ENCODE results near the gene HAX1. TPM values are rescaled to one million over a fixed set of nuclear protein-coding genes. Genes with fewer than 3 reads are reported as not detected.

The HAX1 gene
- total and polyA plus RNA-seq, 2 donors (not counting 1 experiment from before 2014, with no cell fraction given) = 89.9 to 152 TPM

DNA sequence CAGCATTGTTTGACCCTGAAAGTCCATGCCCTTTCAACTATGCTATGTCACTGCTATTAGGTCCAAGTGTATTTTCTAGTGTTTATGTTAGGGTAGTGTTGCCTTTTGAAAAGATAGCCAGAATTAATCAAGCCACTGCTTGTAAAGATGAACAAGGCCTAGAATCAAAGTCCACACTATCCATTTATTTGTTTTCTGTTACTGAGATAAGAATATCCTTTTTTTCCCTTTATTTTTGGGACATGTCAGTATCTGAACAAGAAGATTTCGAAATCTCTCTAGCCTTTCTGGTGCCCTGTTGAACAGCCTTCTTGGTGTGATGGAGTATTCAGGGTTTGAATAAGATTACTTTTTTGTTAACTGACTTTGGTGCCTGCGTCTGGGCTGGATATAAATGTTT, 35.0 kb upstream of the HAX1 start:
- no peak overlapping the region for H3K9ac ChIP-seq (ENCODE audit: insufficient read depth, low read length)
- no peak for DNase-seq (ENCODE audit: low read depth in 2 of 2)
- no peak overlapping the region for H3K4me3 ChIP-seq (replicated peaks in 1 of 4; ENCODE audit: control extremely low read depth in 1 of 4, insufficient read depth in 1 of 4, low read depth in 3 of 4, low read length in 4 of 4)
- TF ChIP-seq EZH2 (IDR thresholded peaks at IDR 0.05; ENCODE audit: low read length, missing control alignments) = no peak
- TF ChIP-seq, protein P1, sequence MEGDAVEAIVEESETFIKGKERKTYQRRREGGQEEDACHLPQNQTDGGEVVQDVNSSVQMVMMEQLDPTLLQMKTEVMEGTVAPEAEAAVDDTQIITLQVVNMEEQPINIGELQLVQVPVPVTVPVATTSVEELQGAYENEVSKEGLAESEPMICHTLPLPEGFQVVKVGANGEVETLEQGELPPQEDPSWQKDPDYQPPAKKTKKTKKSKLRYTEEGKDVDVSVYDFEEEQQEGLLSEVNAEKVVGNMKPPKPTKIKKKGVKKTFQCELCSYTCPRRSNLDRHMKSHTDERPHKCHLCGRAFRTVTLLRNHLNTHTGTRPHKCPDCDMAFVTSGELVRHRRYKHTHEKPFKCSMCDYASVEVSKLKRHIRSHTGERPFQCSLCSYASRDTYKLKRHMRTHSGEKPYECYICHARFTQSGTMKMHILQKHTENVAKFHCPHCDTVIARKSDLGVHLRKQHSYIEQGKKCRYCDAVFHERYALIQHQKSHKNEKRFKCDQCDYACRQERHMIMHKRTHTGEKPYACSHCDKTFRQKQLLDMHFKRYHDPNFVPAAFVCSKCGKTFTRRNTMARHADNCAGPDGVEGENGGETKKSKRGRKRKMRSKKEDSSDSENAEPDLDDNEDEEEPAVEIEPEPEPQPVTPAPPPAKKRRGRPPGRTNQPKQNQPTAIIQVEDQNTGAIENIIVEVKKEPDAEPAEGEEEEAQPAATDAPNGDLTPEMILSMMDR (conservative IDR thresholded peaks at IDR 0.05 in 1 of 2, IDR thresholded peaks at IDR 0.05 in 1 of 2; ENCODE audit: low read depth in 1 of 2, low read length in 2 of 2) = no peak
- no peak overlapping the region for H2AFZ ChIP-seq (ENCODE audit: low read length)
- H3K4me2 ChIP-seq (ENCODE audit: extremely low read depth, insufficient read depth, low read length) = no peak overlapping the region
- H3K27me3 ChIP-seq (ENCODE audit: control insufficient read depth, insufficient read depth, low read length) = no peaks in the 10 kb centered on the region
- H3K79me2 ChIP-seq (ENCODE audit: control insufficient read depth, insufficient read depth, low read length) = peaks cover 33% of the 10 kb centered on the region
- no peaks in the 10 kb centered on the region for H3K4me1 ChIP-seq (ENCODE audit: control insufficient read depth, extremely low read depth, insufficient read depth, low read length)
- H3K9me3 ChIP-seq (ENCODE audit: control insufficient read depth, insufficient read depth, low read depth, low read length) = no peaks in the 10 kb centered on the region
- no peak overlapping the region for H3K27ac ChIP-seq (ENCODE audit: insufficient read depth, low read length)
- H3K36me3 ChIP-seq (ENCODE audit: control insufficient read depth, insufficient read depth, low read length) = peaks cover 16% of the 10 kb centered on the region
- no peaks in the 10 kb centered on the region for H4K20me1 ChIP-seq (ENCODE audit: control insufficient read depth, extremely low read depth, insufficient read depth, low read length)

DNA sequence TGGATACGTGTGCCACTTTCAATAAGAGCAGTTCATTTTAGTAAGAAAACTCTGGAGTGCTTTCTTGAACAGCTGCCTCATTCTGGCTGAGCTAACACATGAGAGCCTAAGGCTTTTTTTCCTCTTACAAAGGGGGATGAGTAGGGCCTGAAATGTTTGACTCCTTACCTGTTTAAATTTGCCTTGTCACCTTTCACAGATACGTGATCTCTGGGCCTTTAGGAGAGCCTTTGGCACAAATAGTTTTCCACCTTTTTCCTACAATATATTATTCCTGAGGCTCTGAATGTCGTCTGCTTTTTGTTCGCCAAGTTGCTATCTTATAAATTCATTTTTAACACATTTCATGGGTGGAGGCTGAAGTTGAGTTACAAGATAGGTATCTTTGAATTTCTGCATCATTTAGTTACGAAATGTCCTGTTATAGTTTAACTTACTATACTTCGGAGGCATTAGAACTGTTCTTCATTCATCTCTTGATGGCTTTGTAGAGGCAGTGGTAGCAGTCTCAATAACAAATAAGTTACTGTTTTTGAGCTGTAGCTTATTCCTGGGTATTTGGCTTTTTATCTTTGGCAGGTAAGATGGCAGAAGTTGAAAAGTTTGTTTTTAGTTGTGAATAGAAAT, 34.4 kb upstream of the HAX1 start:
- Histone ChIP-seq H3K4me3 (replicated peaks in 1 of 4; ENCODE audit: control extremely low read depth in 1 of 4, insufficient read depth in 1 of 4, low read depth in 3 of 4, low read length in 4 of 4) (no peak overlapping the region), H3K4me2 (ENCODE audit: extremely low read depth, insufficient read depth, low read length) (no peak overlapping the region), H4K20me1 (ENCODE audit: control insufficient read depth, extremely low read depth, insufficient read depth, low read length) (no peaks in the 10 kb centered on the region), H3K79me2 (ENCODE audit: control insufficient read depth, insufficient read depth, low read length) (peaks cover 29% of the 10 kb centered on the region), H3K36me3 (ENCODE audit: control insufficient read depth, insufficient read depth, low read length) (peaks cover 16% of the 10 kb centered on the region), H3K27me3 (ENCODE audit: control insufficient read depth, insufficient read depth, low read length) (no peaks in the 10 kb centered on the region), H3K27ac (ENCODE audit: insufficient read depth, low read length) (no peak overlapping the region), H3K9me3 (ENCODE audit: control insufficient read depth, insufficient read depth, low read depth, low read length) (no peaks in the 10 kb centered on the region), H3K9ac (ENCODE audit: insufficient read depth, low read length) (no peak overlapping the region), H2AFZ (ENCODE audit: low read length) (no peak overlapping the region), H3K4me1 (ENCODE audit: control insufficient read depth, extremely low read depth, insufficient read depth, low read length) (no peaks in the 10 kb centered on the region)
- TF ChIP-seq, protein P1 (conservative IDR thresholded peaks at IDR 0.05 in 1 of 2, IDR thresholded peaks at IDR 0.05 in 1 of 2; ENCODE audit: low read depth in 1 of 2, low read length in 2 of 2) = no peak
- no peak for TF ChIP-seq EZH2 (IDR thresholded peaks at IDR 0.05; ENCODE audit: low read length, missing control alignments)
- DNase-seq (ENCODE audit: low read depth in 2 of 2) = no peak

DNA sequence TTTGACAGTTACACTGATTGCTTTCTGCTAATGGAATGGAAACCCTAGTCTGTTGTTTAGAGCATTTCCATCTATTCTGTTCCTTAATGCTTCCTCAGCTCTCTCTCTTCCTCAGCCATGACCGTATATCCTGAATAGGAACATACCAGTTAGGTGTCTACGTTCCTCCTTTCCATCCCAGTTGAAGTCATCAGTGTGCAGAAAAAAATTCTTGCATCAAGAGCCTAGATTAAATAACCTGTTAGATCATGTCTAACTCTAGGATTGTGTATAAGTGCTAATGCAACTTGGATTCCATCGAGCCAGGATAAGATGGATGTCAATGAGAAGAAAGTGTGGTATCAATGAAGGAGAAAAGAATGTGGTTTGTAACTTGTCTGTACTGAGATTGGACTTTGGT, 32.9 kb upstream of the HAX1 start:
- Histone ChIP-seq H3K9ac (ENCODE audit: insufficient read depth, low read length) (no peak overlapping the region), H3K9me3 (ENCODE audit: control insufficient read depth, insufficient read depth, low read depth, low read length) (no peaks in the 10 kb centered on the region), H2AFZ (ENCODE audit: low read length) (no peak overlapping the region), H3K27me3 (ENCODE audit: control insufficient read depth, insufficient read depth, low read length) (no peaks in the 10 kb centered on the region), H4K20me1 (ENCODE audit: control insufficient read depth, extremely low read depth, insufficient read depth, low read length) (no peaks in the 10 kb centered on the region), H3K4me3 (replicated peaks in 1 of 4; ENCODE audit: control extremely low read depth in 1 of 4, insufficient read depth in 1 of 4, low read depth in 3 of 4, low read length in 4 of 4) (no peak overlapping the region), H3K79me2 (ENCODE audit: control insufficient read depth, insufficient read depth, low read length) (peaks cover 28% of the 10 kb centered on the region), H3K36me3 (ENCODE audit: control insufficient read depth, insufficient read depth, low read length) (peaks cover 14% of the 10 kb centered on the region), H3K4me1 (ENCODE audit: control insufficient read depth, extremely low read depth, insufficient read depth, low read length) (no peaks in the 10 kb centered on the region), H3K4me2 (ENCODE audit: extremely low read depth, insufficient read depth, low read length) (no peak overlapping the region), H3K27ac (ENCODE audit: insufficient read depth, low read length) (no peak overlapping the region)
- TF ChIP-seq EZH2 (IDR thresholded peaks at IDR 0.05; ENCODE audit: low read length, missing control alignments) = no peak
- TF ChIP-seq, protein P1 (conservative IDR thresholded peaks at IDR 0.05 in 1 of 2, IDR thresholded peaks at IDR 0.05 in 1 of 2; ENCODE audit: low read depth in 1 of 2, low read length in 2 of 2) = no peak
- no peak for DNase-seq (ENCODE audit: low read depth in 2 of 2)
